IPS-11a (cell line): Measurements from ENCODE around the gene AQP4.

ENCODE experiments used
- H3K4me3 ChIP-seq: one replicate; pipeline ENCODE4 v1.5.1; 2013; ENCODE audit warnings: low read depth, low read length, control low read depth

AQP4 gene

DNA sequence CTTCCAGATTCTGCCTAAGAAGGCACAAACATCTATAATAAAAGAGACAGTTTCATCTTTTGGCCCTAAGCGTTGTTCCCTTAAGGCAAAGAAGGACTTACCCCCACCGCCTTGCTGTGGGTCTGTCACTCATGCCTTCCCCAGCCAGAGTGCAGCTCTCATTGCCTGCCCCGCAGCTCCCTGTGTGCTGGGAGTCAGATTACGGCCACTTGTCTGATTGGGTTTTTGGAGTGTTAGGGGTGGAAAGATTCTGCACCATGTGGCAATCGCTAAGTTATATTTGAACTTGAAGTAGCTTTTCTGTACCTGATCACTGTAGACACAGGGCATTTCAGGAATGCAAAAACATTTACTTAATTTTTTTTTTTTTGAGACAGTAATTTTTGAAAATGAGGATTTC lies at the start of gene AQP4:
Gene AQP4 (minus strand): TSS at position 151 of the 400 bp plus-strand sequence. CDS start 18 bp downstream, at position 133.
- H3K4me3 ChIP-seq = no peak within 1 kb of the TSS

GRCh38 chr18:26911840-26912239 lies 46.3 kb upstream of the AQP4 start:
- H3K4me3 ChIP-seq = no peak overlapping the region

GRCh38 chr18:26909599-26910290 lies 44.2 kb upstream of the AQP4 start:
- no peak overlapping the region for H3K4me3 ChIP-seq

DNA sequence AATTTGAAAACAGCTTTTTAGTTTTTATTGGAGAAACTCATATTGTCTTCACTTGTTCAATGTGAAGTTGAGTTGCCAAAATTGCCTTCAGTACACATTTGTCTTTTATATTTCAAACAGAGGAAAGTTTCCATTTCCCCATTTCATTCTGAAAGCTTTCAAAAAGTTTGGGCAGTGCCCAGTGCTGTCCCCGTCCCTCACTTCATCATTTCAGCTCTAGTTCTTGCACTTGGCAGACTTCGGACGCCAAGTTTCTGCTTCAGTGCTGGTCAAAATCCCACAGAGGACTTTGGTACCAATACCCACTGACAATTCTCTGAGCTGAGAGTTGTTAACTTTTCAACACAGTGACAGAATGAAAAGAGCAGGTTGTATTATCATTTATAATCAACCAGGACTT lies 43.4 kb upstream of the AQP4 start:
- no peak overlapping the region for H3K4me3 ChIP-seq

- H3K4me3 ChIP-seq = no peak overlapping the region
Measured at GRCh38 chr18:26902291-26902690, 36.8 kb upstream of the AQP4 start.

- H3K4me3 ChIP-seq = no peak overlapping the region
Measured at GRCh38 chr18:26901020-26901419, 35.5 kb upstream of the AQP4 start.

GRCh38 chr18:26894426-26894825 lies 28.9 kb upstream of the AQP4 start:
- no peak overlapping the region for H3K4me3 ChIP-seq

GRCh38 chr18:26893996-26894395 lies 28.5 kb upstream of the AQP4 start:
- H3K4me3 ChIP-seq = no peak overlapping the region

- no peak overlapping the region for H3K4me3 ChIP-seq
Measured at GRCh38 chr18:26888259-26888658, 22.8 kb upstream of the AQP4 start.

GRCh38 chr18:26875040-26875654 lies 9.6 kb upstream of the AQP4 start:
- no peak overlapping the region for H3K4me3 ChIP-seq

GRCh38 chr18:26874283-26874682 lies 8.8 kb upstream of the AQP4 start:
- no peak overlapping the region for H3K4me3 ChIP-seq

GRCh38 chr18:26869640-26870039 lies 4.1 kb upstream of the AQP4 start:
- no peak overlapping the region for H3K4me3 ChIP-seq

DNA sequence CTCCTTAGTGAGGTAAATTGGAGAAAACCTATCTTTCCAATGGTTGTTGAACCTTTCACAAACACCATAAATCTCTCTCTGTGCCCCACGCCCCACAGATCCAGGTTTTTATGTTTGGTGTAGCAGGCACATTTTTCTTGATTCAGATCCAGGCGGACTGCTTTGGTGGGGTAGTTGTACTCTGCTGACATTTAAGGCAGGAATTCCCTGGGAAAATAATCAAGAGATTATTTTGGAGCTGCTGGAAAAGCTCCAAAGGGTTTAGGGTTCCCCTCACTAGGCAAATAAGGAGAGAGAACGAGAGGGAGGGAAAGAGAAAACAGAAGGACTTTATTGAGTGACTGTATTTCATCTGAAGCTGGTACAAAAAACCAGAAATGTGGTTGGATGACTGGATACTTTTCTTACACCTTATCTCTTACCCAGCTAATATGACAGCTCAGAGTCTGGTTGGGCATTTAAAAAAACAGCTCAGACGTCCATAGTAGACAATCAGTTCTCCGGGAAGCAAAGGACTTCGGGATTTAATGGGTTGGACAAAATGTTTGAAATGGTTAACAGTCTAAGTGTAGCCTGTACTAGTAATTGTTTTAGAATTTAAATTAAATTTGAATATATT lies 3.6 kb upstream of the AQP4 start:
- H3K4me3 ChIP-seq = no peak overlapping the region

GRCh38 chr18:26867471-26867870 lies 2.0 kb upstream of the AQP4 start:
- H3K4me3 ChIP-seq = no peak overlapping the region

DNA sequence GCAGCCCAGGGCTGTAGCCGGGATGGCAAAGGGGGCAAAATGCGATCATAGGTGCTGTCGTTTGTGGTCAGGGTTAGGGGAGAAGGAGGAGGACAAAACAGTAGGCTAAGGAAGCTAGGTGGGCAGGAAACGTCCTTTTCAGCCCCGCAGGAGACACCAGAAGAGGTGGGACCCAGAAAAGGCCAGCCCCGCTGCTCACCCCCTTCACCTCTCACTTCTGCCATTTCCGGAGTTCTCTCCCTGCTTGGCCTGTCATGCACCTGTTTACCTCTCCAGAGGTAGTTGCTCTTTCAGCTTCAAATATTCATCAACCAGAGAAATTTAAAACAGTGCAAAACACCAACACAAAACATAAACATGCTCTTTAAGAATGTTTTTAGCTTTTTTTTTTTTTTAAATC lies 849 bp downstream of the AQP4 start:
- H3K4me3 ChIP-seq = no peak overlapping the region

GRCh38 chr18:26863921-26864497 lies 1.5 kb downstream of the AQP4 start:
- H3K4me3 ChIP-seq = no peak overlapping the region

- H3K4me3 ChIP-seq = peak overlapping the region; percentile 48
Measured at GRCh38 chr18:26863122-26863879, 2.2 kb downstream of the AQP4 start.

GRCh38 chr18:26862084-26862483 lies 3.4 kb downstream of the AQP4 start:
- H3K4me3 ChIP-seq = no peak overlapping the region

DNA sequence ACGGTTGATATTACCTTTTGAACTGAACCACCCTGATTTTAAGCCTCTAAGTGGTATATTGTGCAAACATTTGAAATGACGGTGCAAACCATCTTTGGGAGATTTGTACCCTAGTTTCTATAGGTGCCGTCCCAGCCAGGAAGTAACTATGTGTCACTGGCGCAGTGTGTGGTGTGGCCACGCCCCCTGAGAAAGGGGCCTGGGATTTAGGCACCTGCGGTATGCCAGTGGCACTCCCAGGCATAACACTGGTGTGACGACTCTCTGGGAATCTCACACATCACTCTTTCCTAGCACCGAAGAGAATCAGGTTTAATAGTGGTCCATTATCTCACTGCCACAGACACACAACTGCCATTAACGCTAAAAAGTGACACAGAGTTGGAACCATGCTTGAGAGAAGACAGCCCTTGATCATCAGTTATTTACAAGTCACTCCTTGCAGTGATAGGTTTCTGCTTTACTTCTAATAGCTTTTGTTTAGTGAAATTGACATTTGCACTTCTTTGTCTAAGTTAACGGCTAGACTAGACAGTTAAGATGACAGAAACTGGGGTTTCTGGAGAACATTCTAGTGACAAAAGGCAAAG lies 11.1 kb downstream of the AQP4 start:
- no peak overlapping the region for H3K4me3 ChIP-seq

- no peak overlapping the region for H3K4me3 ChIP-seq
Measured at GRCh38 chr18:26853401-26853800, 12.1 kb downstream of the AQP4 start.

GRCh38 chr18:26843760-26844159 lies 21.7 kb downstream of the AQP4 start:
- no peak overlapping the region for H3K4me3 ChIP-seq
